Left kidney (tissue), 2 donors: ENCODE measurements around the gene IFT20. TPM values are rescaled to one million over a fixed set of nuclear protein-coding genes. Genes with fewer than 3 reads are reported as not detected.
A peak's percentile ranks its signal among the peaks of the same experiment; 100 is the strongest.
"Not testable (repeated sequence)": the region's sequence is repeated elsewhere in the genome, so short reads cannot be mapped to it uniquely, and the experiment has no call there.

Experiments
- DNase-seq: peaks from one replicate; pipeline ENCODE4 v3.0.0-alpha.2; 2013
- polyA plus RNA-seq: library from polyadenylated mRNA; unstranded; fragments of 120-200 nt; gene quantifications from one replicate; pipeline ENCODE4 v1.2.1, GENCODE V29; 2013; ENCODE audit not compliant: insufficient read length

The IFT20 gene
- polyA plus RNA-seq, 1 donor: 62.8 TPM

DNA sequence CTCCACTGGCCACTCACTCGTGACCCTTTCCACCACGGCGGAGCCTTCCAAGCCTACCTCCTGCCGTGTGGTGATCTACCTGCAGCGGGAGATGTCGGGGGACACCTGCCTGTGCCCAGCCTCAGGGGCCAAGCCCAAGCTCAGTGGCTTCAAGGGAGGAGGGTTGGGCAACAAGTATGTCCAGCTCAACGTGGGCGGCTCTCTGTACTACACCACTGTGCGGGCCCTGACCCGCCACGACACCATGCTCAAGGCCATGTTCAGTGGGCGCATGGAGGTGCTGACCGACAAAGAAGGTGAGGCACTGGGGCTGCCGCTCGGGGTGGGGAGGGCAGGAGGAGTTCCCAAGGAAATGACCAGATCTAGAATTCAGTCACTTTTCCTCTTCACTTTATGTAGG lies 4.2 kb upstream of the IFT20 start:
- DNase-seq: no peak

DNA sequence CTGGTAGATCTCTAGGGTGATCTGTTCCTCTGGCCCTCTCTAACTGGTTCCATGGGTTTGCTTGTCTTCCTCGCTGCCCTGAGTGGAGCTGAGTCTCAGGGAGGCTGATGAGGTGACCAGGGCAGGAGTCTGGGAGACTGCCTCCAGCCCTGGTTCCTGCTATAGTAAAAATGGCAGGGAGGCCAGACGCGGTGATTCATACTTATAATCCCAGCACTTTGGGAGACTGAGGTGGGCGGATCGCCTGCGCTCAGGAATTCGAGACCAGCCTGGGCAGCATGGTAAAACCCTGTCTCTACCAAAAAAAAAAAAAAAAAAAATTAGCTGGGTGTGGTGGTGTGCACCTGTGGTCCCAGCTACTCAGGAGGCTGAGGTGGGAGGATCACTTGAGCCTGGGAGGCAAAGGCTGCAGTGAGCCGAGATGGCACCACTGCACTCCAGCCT lies 3.5 kb upstream of the IFT20 start:
- not testable (repeated sequence) for DNase-seq

DNA sequence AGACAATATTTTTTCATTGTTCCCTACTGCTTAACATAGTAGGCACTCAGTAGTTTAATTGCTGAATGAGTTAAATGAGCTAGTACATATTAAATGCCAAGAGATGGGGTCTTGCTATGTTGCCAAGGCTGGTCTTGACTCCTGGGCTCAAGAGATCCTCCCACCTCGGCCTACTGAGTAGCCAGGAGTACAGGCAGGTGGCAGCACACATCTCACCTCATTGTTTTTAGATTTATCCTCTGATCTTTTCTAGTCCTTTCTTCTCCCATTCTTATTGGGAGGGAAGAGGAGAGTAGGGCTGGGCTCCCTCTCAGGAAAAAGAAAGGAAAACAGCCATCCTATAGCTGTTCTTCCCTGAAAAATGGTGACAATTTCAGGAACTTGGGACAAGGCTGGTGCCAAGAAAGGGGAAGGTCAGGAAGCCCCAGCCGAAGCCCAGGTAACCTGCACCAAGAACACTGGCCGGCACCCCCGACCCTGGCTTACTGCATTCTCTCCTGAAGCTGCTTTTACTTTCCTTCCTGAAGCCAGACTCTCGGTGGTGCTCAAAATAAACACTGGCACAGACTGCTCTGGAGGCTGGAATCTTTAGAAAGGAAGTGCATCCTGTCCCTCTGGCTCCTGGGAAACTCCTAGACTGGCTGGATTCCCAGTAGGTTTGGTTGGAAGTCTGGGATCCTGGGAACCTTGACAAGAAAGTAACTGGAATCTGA lies 2.9 kb upstream of the IFT20 start:
- no peak for DNase-seq

DNA sequence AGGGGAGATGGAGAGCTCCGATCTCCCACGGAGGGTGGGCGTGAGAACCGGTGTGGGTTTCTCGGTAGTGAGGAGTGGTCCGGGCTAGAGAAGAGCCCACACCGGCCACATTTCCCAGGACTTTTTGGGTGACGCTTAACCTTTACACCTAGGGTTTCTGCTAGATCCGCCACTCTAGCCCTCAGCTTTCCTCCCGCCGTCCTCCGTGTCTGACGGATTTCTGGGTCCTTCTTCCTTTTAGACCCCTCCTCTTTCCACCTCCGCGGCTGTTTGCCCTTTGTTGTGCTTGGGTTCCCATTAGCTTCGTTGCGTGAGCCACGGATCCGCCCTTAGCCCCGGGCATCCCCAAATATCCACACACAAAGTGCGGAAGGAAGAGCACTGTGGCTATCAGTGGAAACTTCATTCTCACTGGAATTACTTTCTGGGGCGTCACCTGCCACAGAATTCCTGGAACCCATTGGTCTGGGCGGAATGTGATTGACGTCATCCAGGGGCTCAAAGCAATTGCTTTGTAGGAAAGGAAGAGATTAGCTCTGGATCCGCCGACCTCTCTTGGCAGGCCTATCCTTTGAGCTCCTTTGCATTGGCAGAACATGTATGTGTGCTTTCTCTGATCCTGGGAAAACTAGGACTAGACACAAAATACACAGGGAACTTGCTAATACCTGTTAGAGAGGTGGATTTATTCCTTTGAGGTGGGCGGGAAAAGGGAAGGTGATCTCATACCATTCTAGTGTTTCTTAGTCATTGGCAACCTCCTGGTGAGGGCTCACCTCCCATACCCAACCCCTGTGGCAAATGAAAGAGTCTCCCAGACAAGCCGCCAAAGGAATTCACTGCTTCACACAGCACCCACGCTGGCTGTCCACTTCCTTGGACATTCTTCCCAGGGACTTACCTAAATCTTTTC lies 943 bp upstream of the IFT20 start:
- peak; percentile 76 for DNase-seq

DNA sequence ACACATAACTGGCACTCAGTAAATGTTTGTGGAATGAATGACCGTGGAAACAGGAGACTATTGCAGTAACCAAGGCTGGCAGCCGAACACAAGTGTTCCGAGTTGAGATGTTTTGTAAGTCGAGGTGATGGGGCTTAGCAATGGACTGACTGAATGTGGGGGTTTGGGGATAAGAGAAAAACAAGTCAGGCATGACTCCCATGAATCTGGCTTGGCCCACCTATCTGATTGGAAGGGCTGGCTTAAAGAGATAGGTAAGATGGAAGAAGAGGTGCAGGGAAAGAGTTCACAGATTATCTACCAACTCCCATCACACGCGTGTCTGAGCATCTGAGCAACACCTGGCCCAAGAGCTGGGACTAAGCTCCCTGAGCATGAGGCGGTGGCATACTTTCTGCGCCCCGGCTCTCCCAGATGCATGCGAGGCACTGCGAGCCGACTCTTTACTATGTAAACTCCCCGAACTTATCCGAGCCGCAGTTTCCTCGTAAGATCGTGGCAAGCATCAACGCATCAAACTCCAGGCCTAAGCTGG lies 539 bp downstream of the IFT20 start:
- no peak for DNase-seq

DNA sequence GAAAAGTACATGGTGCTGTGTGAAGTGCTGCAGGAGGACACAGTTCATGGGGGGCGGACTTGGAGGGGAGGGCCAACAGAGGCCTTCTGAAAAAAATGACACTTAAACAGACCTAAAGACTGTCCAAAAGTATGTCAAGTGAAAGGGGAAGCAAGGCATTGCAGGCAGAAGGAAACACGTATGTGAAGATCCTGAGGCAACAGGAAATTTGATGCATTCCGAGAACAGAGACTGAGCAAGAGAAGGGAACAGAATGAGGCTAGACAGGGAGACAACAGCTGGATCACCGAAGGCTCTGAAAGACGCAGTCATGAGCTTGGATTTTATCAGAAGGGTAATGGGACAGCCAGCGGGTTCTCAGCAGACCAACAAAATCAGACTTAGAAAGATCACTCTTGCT lies 1.1 kb downstream of the IFT20 start:
- no peak for DNase-seq

DNA sequence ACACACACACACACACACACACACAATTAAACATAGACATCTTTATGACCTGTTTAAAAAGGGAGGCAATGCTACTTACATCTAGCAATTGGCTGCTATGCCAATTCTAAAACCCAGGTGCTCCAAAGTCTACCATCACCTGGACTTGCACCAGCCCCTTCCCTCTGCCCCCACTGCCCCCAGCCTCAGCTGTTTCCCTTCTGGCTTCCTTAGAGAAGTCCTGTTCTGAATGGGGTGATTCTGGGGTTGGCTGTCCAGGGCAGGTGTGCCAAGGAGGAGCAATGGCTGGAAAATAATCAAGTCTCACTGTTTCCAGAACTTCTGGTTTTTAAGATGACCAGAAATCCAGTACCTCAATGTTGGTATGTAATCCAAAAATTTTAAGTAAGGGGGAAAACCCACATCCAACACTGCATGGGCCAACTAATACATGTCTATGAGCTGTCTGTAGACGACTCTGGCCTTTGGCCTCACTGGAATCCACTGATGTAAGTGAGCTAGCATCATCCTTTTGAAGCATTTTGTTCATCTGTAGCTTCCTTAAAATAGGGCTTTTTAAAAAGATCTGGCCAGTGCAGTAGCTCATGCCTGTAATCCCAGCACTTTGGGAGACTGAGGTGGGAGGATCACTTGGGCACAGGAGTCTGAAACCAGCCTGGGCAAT lies 2.1 kb downstream of the IFT20 start:
- DNase-seq: no peak

DNA sequence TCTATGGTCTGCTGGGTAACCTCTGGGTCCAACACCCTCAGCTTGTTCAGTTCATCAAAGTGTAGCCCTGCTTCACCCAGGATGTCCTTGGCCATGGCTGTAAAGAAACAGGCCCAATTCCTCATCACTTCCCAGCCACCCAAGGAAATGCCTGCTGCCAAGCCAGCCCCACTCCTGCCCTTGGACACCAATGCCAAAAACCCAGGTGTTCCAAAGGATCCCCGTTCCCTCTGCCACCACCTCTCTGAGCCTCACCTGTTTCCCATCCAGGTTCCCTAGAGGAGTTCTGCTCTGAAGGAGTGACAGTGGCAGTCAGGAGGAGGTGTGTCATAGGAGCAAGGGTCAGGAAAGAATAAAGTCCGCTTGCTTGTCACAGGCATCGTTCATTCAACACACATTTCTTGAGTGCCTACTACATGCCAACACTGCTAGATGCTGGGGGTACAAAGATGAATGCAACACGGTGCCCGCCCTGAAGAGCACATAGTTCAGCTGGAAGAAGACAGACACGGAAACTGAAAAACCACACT lies 3.3 kb downstream of the IFT20 start:
- DNase-seq: no peak

DNA sequence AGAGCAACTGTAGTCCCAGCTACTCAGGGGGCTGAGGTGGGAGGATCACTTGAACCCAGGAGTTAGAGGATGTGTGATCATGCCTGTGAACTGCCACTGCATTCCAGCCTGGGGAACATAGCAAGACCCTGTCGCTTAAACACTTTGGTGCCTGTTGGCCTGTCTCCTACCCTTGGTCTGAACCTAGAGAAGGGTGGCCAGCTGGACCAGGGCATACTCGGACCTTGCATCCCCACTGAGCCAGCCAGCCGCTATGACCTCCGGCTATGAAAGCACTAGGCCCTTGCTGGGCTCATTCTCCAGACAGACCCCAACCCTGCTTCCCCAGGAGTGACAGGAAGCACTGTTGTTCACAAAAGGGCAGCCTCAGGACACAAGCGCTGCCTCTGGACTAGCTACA lies 4.6 kb downstream of the IFT20 start:
- DNase-seq: no peak

DNA sequence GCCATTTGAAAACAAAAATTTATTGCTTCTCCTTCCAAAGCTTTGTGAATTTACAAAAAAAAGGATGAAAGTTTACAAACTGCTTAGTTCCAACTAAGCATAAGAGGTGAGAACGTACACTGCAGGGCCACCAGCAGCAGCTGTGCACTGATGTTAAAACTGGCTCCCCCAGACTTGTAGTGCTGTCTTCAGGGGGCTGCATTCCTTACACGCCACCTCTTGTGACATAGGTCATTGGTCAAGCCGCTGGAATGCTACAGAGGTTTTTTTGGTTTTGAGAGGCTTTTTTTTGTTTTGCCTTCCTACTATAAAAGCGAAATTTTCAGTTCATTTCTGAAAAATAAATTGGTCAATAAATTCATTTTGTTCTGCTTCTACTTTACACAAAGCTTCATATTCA lies 6.9 kb downstream of the IFT20 start:
- DNase-seq: no peak

DNA sequence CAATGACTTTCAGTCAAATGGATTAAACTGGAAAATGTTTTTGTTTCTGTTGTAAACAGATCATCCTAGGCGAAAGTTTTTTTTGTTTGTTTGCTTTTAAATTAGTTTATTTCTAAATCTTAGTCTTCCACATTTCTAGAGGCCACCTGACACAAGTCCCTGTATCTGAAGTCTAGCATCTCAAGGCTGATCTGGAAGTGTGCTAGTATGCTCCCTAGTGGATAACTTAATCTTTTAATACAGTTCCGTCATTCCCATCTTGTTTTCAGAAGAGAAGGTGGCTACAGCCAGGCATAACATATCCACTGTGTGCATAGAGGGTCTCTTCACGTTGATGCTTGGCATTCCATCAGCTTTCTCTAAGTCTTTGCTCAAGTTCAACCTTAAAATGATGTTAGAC lies 7.6 kb downstream of the IFT20 start:
- no peak for DNase-seq

DNA sequence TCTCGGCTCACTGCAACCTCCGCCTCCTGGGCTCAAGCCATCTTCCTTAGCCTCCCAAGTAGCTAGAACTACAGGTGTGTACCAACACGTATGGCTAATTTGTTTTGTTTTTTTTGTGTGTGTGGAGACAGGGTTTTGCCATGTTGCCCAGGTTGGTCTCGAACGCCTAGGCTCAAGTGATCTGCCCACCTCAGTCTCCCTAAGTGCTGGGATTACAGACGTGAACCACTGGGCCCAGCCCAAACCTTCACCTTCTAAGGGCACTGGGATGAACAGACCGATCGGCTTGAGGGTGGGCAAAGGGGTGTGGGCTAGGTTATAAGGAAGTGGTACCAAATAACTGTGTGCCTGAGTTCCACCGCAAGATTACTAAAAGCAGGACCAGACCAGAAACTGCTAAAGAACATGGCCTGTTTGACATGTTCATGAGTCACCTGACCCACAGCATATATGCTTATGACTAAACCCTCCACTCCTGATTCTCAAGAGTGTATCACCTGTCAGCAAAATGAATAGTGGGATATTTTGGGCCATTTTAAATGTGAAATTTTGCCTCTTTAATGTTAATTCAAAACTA lies 8.2 kb downstream of the IFT20 start:
- DNase-seq: no peak

DNA sequence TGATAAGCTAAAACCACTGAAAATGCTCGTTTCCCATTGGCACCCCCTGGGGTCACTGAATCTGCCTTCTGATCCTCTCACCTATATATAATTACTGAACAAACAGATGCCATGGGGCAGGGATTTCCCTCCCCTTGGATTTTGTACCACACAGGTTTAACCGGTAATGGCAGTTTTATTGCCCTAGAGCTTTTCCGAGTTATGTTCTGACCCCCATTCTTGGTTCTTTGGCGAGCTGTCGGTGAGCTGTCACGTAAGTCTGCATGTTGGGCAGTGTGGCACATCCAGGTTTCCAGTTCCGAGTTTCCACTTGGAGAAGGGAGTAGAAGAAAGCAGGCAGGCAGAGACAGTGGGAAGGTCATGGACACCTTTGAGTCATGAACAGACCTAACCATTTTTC lies 9.2 kb downstream of the IFT20 start:
- DNase-seq: no peak

DNA sequence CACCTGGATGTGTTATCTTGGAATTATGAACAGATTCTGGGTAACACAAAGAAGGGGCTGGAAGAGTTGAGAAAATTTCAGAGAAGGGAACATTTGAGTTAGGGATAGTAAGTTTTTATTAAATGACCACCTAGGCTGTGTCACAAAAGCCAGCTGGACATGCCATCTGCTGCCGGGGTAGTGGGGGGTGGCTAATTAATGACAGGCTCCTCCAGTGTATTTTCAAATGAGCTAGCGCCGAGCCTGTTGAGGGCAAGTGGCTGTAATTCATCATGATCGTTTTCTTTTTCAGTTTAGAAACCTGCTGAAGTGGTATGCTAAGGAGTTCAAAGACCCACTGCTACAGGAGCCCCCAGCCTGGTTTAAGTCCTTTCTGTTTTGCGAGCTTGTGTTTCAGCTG lies 10.1 kb downstream of the IFT20 start:
- no peak for DNase-seq

DNA sequence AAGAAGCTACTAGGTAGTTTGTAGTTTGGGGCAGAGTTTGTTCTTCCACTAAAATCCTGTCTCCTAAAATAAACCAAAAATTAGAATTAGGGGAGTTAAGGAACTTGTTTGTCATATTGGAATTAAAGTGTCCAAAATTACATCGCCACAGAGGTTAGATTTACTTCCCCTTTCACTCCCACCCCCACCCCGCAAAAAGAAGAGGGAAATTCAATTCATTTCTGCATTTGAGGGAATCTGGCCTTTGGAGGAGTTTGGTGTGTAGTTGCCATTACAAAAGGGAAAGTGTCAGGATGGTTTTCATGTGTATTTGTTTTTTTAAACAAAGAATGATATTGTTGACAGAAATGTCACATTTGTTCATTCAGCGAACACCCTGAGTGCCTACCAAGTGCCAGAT lies 10.5 kb downstream of the IFT20 start:
- no peak for DNase-seq

DNA sequence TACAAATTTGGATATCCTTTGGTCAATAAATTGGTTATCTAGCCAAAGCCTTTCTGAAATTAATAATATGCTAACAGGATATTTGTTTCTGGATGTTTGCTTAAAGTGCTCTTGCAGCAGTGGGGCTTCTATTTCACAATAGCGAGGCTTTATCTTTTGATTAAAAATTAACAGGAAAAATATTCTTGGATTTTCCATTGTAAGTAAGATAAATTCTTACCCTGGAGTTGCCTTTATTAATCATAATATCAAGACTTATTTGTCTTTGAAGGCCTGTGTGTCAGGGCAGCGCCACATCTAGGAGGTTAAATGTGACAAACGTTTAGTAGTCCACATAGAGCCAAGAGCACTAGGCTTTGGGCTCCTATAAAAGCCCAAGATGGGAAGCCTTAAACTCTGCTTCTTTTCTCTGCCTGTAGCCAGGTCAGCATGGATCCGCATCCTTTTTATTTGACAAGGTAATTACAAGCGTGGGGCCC lies 11.0 kb downstream of the IFT20 start:
- no peak for DNase-seq

DNA sequence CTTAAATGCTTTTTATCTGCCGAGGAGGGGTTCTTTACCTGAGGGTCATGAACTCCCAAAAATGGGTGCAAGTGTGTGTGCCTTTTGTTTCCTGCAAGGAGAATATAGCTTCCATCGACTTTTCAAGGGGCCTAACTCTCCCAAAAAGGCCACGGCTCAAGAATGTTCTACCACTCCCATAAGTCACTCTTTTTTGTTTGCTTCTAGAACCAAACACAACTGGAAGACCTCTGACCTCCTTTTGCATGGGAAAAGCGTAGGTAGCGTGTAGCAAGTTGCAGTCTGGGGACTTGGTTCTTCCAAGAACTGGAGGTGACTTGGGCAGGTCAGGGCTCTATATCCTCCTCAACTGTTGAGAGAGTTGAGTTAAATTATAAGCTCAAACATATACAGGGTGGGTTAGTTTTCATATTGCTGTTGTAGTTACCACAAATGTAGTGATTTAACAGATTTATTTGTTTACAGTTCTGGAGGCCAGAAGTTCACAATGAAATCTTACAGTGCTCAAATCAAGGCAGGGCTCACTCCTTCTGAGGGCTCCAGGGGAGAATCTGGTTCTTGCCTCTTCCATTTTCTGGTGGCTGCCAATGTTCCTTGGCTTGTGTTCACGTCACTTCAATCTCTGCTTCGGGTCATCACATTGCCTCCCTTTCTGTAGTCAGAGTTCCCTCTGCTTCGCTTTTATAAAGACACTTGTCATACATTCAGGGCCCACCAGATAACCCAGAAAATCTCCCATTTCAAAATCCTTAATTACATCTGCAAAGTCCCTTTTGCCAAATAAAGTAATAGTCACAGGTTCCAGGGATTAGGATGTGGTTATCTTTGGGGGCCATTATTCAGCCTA lies 14.8 kb downstream of the IFT20 start:
- DNase-seq: no peak

DNA sequence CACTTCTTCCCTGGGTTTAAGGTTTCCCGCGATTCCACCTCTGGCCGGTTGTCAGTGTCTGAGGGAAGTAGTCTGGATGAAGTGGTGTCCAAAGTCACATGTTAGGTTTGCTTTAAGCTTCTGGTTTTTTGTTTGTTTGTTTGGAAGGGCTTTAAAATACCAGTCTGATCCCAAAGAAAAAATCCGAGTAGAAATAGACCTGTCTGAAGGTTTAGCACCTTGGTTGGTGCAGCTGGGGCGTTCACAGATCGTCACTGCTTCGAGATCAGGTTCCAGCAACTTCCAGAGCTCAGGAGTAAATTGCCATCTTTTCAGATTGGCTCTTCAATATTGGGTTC lies 15.7 kb downstream of the IFT20 start:
- no peak for DNase-seq

DNA sequence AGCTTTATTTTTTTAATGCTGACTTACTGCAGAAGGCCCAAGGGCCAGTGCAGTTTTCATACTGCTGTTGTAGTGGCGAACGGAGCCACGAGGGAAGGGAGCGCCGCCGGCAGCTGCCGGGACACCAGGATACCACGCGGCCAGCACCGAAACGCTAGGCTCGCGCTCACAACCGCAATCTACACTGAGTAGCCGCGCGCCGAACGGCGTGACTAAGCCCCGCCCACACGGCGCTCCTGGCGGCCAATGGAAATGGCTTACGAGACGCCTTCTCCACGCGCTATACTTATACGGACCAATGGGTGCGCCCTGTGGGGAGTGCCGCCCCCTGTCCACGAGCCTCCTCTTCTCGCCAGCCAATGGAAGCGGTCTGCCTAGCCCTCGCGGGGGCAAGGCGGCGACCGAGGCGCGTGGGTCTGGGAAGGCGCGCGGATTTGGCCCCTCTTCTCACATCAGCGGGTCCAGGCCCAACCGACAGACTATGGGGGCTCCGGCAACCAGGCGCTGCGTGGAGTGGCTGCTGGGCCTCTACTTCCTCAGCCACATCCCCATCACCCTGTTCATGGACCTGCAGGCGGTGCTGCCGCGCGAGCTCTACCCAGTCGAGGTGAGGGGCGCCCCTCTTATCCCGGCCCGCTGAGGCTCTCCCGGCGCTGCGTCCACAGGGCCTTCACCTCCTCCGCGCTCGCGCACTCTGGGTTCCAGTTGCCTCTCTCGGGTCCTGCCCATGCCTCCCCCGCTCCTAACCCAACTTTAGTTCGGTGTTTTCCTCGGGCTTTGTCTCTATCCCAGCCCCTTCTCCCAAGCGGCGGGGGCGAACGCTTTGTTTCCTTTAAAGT lies 16.3 kb downstream of the IFT20 start, which contains the start of gene TMEM97:
TSS of gene TMEM97 (plus strand) at position 442 of the 839 bp plus-strand sequence. CDS start at position 482, 40 bp downstream.
- peak; percentile 96 for DNase-seq
